NCI-H345 treated with DMSO at 0.1 percent for 48 hours (cell line): ENCODE data around the gene SERBP1.
"Not testable (repeated sequence)": the region's sequence is repeated elsewhere in the genome, so short reads cannot be mapped to it uniquely, and the experiment has no call there.

Experiments used
- DNase-seq: peaks from one replicate; lab custom pipeline; 2025; ENCODE audit not compliant: unreplicated experiment; lab: John Stamatoyannopoulos, UW

SERBP1 gene

DNA sequence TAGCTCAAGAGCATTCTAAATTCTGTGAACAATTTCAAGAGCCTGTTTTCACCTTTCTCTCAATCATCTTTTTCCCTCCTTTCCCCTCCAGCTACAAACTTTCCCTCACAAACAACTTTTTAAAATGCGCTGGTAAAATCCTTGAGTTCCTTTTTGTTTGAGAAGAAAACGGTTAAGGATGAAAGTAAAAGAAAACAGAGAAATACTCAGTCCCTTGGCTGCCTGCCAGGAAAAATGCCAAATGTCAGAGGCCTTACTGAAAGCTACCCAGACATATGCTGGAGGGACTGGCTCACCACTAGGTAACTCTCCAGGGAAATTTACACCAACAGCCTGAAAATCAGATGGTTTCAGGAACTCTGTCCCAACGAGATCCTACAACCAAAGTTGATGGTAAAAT lies 11.0 kb upstream of the SERBP1 start:
- DNase-seq: no peak

DNA sequence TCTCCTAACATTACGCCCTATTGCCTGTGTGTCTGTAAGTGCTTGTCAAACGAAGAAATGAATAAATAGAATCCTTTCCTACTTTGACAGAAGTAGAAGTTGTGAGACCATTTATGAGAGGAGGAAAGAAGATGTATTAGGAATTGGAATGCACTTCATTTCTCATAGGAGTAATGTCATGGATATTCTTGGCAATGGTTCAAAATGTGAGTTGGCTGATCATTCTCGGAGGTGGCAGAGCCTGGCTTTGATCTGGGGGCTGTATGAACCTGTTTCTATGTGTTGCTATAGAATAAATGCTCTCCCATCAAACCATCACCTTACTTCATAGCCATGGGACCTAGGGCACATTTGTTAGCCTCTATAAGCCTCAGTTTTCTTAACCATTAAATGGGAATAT lies 10.1 kb upstream of the SERBP1 start:
- DNase-seq: no peak

DNA sequence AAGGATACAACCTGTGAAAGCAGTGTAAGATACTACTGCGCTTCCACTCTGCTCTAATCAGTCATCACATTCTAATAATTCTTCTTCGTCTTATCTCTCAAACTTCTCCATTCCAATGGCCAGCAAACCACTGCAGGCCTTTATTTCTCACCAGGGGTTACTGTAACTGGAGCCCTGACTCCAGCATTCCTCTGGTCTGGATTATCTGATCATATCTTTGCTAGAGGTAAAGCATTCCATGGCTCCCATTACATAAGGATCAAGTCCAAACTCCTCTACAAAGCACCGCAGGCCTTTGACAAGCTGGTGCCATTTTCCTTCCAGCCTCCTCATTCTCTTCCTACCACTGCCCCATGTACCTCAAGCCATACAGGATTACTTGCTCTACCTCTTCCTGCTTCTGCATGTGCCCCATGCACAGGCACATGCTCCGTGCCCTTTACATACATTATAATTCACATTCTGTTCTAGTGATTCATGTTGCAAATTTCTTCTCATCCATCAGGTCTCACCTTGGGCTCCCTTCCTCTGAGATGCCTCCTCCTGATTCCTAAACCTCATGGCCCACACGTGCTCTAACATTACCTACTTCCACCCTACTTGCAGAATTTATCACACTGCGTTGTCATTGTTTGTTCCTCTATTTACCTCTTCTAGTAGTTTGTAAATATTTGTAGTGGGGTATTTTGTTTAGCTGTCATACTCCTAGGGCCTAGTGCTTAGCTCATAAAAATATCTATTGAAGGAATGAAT lies 9.3 kb upstream of the SERBP1 start:
- no peak for DNase-seq

DNA sequence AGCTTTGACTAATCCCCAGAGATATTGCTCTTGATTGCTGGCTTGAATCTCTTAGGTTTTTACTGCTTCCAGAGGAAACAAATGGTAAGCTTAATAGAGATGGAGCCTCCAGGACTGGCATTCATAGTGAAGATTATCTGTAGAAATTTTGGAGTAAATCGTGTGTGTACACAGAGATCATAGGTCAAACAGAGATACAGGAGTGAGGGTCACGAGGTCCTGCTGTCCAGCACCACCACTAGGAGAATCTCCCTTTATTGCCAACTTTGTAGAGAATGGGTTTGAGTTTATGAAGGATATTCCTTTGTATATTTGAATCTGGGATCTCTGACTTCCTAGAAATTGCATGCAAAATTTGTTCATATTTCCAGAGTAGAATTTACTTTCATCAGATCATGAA lies 7.8 kb upstream of the SERBP1 start:
- DNase-seq: no peak

DNA sequence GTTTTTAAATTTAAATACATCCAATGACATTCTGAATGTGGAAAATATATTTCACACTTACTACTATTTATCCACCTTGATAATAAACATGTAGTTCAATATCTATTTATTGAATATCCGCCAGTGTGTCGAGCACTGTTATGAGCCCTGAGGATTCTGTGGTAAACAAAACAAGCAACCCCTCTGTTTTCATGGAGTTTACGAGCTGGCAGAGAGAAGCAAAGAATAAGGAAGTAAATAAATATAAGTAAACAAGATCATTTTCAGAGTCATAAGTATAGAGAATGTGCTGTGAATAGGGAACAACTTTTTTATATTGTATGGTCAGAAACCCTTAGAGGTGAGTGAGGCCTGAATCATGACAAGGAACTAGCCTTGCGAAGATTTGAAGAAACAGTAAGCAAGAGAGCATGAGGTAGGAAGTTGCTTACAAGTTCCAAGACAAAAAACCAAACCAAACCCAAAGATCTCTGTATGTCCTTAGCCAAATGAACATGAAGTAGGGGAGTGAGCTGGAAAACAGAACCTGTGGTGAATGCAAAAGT lies 6.4 kb upstream of the SERBP1 start:
- no peak for DNase-seq

DNA sequence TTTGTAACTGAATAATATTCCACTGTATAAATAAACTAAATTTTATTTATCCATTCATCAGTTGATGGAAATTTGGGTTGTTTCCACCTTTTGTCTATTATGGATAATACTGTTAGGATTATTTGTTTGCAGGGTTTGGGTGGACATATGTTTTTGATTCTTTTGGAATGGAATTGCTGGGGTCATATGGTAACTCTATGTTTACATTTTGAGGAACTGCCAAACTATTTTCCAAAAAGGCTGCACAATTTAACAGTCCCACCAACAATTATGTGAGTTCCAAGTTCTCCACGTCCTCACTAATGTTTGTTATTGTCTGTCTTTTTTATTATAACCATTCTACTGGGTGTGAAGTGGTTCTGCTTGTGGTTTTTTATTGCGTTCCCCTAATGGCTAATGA lies 4.3 kb upstream of the SERBP1 start:
- no peak for DNase-seq

DNA sequence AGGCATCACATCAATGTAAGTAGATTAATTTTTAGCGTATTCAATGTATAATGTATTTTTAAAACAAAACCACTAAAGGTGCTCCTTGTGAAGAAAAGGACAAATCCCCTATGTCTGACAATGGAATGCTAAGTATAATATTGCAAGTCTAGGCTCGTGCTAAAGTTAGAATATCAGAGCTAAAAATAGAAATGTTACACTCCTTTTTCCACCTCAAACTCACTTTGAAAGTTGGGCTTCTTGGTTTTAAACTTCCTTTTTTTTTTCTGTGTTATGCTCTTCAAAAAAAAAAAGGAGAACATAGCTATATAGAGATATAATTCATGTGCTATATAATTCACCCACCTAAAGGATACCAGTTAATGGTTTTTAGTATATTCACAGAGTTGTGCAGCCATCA lies 3.6 kb upstream of the SERBP1 start:
- no peak for DNase-seq

DNA sequence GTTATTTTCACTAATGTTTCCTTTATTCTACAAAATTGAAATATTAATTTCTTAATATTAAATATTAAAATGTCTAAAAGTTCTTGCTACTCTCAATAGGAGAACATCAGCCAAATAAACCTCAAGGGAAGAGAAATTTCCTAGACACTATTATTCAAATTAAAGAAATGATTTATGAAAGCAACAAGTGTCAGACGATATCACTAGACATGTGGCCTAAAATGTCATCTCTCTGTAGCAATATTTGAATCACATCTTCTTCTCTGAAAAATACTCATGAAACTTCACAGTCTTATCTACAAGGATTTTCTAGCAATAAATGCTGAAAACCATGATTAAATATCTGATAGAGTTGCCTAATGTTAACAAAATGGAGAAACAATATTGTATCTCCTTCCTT lies 2.5 kb upstream of the SERBP1 start:
- no peak for DNase-seq

DNA sequence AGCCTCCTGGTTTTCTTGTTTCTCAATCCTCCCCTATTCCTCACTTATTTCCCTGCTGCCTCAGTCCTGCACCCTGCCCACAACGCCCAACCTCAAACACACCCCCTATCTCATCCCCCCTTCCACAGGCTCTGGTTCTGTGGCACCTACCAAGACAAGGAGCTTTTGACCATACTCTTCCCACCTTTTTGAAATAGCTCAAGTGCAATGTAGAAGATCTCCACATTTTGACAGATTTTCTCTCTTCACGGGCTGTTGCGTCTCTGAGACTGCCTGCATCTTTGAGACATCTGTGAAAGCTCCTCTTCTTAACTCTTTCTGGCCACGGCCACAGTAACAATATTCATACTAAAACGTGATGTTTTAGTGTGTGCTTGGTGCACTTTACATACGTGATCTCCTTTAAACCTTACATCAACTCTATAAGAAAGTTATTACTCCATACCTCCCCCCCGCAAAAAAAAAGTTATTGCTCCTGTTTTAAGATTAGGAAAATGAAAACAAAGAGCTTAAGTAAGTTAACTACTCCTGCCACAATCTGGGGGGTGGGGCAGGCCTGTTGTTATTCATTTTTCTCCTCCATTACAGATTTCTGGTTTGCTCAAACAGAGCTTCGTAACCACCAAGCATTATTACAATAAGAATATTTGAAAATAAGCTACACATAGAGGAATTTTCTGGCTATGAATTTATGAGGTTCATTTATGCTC lies 1.8 kb upstream of the SERBP1 start:
- DNase-seq: no peak

DNA sequence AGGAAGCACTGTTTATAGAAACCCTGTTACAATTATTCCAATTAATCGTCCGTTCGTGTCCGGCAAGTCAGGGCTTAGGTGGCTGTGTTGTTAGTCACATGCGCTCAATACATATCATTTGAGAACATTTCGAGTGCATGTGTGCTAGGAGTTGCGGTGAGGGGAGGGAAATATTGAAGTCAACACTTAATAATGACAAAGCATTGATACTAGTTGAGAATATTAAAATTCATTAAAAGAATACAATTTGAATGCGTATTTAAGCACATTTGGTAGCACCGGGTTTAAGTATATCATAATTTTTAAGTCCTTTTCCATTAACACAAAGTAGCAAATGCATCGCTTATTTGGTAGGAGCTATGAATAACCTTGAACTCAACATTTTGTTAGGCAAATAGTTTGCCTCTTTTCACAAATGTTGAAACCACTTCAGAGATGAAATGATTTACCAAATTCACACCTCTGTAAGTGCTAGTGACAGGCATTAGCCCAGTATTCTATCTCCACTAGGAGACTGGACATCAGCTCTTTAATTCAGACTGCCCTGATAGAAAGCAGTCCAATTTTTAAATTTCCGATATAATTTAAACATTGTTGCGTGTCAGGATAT lies 1.1 kb upstream of the SERBP1 start:
- peak; percentile 63 for DNase-seq

DNA sequence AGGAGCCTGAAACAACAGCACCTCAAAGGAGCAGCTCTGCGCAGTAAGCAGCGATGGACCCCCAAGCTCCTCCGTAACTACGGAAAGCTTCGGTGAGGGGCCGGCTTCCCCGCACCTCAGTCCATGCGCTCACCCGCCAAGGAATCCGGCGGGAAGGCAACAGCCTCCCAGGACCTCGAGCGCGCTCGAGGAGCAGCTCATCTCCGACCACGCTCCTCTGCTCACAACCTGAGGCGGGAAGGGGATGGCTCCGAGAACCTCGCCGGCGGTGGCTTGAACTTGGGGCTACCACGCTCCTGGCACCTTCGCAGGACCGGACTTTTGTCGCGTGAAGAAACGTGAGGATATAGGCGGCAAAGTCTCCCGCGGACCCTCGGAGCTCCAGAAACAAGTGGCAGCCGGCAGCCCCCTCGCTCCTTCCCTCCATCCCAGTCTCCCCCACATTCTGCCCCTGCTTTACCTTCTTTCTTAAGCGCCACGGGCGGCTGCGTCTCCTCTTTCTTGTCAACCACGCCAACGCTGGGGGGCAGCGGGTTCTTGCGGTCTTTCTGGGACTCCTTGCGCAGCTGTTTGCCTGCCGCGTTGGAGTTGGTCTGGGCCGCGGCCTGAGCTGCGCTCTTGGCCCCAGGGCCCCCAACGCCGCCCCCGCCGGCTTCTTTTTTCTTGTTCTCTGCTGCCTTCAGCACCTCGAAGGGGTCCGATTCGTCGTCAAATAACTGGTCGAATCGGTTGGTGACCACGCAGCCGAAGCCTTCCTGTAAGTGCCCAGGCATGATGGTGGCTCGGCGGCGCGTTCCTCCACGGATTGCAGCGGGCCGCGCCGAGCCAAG lies 459 bp downstream of the SERBP1 start:
- DNase-seq: peak; percentile 9

DNA sequence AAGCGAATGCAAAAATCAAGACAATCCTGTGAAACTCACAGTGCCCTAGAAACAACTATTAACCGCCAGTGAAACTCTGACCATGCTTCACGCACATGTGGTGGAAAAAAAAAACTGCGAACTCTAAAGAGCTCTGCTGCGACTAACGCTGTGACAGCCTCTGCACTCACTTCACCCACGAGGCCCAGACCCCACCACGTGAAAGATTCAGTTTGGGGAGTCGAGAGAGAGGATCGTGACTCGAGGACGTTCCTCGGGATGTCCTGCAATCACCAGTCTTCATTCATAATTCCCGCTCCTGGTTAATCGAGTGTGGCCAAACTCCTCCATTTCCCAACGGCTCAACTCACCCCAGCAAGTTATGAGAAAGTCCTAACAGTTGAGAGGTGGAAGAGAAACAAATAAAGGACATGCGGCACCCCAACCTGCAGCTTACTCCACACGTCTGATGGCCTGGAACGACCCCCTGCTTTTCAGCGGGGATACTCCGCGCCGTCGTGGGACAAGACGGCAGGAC lies 1.1 kb downstream of the SERBP1 start:
- no peak for DNase-seq

DNA sequence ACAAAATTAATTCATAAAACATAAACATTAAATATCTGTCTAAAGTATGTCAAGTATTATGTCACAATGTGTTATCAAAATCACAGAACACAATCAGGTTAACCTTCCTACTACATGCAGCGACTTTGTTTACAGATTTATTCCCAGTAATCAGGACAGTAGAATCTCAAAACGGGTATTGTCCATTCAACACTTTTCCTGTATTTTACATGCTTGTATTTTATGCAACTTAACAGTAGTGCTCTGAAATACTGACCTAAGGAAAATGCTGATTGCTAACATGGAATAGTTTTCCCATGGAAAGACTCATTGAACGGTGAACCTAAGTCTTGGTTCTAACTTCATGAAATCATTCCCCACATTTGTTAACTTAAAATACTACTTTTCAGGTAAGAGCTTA lies 2.3 kb downstream of the SERBP1 start:
- no peak for DNase-seq

DNA sequence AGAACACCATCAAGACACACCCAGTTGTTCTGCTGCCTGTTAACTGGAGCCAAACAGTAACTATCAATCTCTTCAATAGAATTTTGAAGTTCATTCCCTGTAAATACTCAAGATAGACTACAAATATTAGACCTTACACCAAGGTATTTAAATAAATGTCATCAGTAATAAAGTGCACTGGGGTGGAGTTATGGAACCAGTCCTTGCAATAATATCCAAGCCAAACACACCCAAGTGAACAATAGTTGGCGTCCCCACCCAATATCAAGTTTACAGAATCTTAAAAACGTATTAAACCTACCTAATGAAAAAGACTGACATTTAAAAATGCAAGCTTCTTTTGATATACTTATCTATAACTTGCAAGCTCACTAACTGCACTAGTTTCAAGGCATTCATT lies 2.7 kb downstream of the SERBP1 start:
- DNase-seq: no peak

DNA sequence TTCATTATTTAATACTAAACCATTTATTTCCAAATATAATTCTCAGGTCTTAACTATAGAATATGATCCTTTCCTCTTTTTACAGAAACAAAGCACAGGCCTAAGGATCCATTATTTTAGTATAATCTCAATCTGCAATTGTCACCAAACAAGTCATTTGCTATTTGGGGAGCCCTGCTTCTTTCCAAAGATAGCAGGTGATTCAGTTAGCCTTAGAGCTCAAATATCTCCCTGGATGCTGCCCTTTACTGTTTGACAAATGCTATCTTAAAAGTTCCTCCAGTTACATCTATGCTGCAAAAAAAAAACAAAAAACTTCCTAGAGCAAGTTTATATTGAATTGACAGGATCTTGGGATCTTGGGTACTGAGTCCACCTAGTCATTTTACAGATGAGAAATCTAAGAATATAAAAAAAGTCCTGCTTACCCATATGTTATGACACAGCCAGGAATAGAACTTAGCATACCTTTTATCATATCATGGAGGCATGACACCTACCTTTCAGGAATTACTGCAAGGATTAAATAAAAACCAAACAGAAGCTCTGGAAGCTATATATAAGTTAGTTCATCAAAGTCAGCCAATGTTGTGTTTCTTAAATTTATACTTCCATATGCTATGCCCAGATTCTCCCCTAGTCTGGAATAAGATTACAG lies 9.2 kb downstream of the SERBP1 start:
- DNase-seq: no peak

DNA sequence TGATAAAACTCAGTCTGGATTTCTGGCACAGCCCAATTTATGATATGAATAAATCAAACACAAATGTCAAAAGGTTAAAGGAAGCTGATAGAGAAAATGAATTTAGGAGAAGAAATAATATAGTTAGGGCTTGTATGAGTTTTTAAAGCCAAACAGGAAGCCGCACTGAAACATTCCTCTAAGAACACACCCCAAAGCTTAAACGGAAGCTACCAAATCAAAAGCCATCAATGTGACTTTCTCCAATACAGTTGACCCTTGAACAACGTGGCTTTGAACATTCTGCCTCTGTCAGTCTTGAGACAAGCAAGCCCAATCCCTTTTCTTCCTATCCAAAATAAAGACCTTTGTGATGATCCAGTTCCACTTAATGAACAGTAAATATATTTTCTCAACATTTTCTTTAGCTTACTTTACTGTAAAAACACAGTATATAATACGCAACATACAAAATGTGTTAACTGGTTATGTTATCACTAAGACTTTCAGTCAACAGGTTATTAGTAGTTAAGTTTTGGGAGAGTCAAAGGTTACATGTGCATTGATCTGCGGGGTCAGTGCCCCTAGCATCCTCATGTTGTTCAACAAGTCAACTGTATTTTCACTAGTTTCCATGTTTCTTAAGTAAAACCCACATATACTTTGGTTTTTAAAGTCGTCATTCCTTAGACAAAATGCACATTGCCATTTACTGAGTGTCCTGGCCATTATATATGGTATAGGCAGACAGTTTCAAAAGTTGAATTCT lies 11.2 kb downstream of the SERBP1 start:
- no peak for DNase-seq

DNA sequence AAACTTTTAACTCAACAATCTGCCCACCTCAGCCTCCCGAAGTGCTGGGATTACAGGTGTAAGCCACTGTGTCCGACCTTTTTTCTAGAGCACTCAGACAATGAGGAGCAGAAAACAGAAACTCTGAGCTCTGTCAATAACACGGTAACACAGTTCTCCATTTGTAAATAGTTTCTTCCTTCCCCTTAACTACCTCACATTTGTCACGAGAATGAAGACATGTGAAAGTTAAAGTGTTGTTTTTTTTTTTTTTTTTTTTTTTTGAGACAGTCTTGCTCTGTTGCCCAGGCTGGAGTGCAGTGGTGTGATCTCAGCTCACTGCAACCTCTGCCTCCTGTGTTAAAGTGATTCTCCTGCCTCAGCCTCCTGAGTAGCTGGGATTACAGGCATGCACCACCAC lies 12.5 kb downstream of the SERBP1 start:
- DNase-seq: not testable (repeated sequence)

DNA sequence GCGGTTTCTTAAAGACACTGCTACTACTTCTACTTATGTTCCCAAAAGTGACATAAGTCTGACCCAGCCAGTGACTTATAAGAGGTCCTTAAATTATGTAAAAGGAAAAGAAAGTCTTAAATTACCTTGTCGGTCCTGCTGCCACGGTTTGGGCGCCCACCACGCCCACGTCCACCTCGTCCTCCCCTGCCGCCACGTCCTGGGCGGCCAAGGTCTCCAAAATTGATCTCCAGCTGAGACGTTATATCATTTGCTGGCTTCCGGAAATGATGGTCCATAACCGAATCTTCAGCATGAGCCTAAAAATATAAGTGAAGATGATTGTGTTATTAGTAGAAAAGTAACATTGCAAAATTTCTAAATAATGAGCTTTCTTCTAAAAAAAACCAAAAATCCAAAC lies 15.2 kb downstream of the SERBP1 start:
- no peak for DNase-seq

DNA sequence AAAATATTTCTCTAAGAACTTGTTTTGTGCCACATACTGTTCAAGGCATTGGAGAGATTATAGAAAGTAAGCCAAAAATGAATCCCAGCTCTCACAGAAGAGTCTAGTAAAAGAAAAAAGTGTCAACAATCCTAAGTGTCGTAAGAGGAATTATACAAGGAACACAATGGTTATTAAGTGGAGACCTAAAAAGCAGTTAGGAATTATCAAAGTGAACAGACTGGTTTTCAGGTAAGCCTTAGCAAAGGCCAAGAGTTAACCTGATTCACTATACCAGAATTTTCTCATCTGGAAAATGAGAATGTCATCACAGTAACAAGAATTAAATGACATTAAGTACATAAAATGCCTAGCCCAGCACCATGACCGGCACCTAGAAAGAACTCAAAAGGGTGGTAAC lies 15.6 kb downstream of the SERBP1 start:
- DNase-seq: no peak

DNA sequence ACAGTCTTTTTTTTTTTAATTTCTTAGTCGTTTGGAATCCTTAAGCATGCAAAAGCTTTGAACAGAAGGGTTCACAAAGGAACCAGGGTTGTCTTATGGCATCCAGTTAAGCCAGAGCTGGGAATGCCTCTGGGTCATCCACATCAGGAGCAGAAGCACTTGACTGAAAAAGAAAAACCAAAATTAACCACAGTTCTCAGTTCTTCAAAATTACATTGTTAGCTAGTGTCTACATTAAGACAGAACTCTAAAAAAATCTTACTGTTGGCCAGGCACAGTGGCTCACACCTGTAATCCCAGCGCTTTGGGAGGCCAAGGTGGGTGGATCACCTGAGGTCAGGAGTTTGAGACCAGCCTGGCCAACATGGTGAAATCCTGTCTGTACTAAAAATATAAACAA lies 17.1 kb downstream of the SERBP1 start:
- DNase-seq: not testable (repeated sequence)
